T-helper 17 cell (primary cell): ENCODE measurements around the gene MTHFSD. TPM values are rescaled to one million over a fixed set of nuclear protein-coding genes. Genes with fewer than 3 reads are reported as not detected.
"Not testable (repeated sequence)": the region's sequence is repeated elsewhere in the genome, so short reads cannot be mapped to it uniquely, and the experiment has no call there.

Experiments
- ATAC-seq: fragments of 150-1000 bp; cut with Tn5 transposase; 2 replicates; pipeline ENCODE4 v1.10.0; 2021; ENCODE audit warnings: mild to moderate bottlenecking, moderate library complexity
- DNase-seq, 3 donors: peaks; one replicate each; pipeline versions ENCODE4 v3.0.0 to v3.0.0-alpha.2; 2020 to 2021
- H3K9me3 ChIP-seq: one replicate; pipeline ENCODE4 v1.7.0; 2013; ENCODE audit warnings: low read length, mild to moderate bottlenecking; ENCODE audit not compliant: control insufficient read depth, poor library complexity, severe bottlenecking
- H3K27ac Mint-ChIP-seq: one replicate; pipeline ENCODE4 v1.8.0; 2022; ENCODE audit warnings: mild to moderate bottlenecking, moderate library complexity, mixed read lengths
- H3K27me3 Mint-ChIP-seq: one replicate; pipeline ENCODE4 v1.8.0; 2022; ENCODE audit warnings: mixed read lengths
- H3K36me3 Mint-ChIP-seq: one replicate; pipeline ENCODE4 v1.8.0; 2022; ENCODE audit warnings: low read depth, mixed read lengths
- H3K4me1 Mint-ChIP-seq: one replicate; pipeline ENCODE4 v1.8.0; 2022; ENCODE audit warnings: mild to moderate bottlenecking, mixed read lengths
- H3K4me3 Mint-ChIP-seq: one replicate; pipeline ENCODE4 v1.8.0; 2022; ENCODE audit warnings: mild to moderate bottlenecking, moderate library complexity, mixed read lengths
- total RNA-seq, 4 donors: library from RNA in 2 of 4; stranded (reverse) in 2 of 4; gene quantifications; one replicate each; pipeline ENCODE4 v1.2.3 and lab custom pipeline; 2022 to 2026

MTHFSD gene
- total RNA-seq, 2 donors from 2014 or later = 10.8 to 13.1 TPM

- no peaks in the 10 kb centered on the region for H3K4me1 Mint-ChIP-seq
- H3K27ac Mint-ChIP-seq = no peak overlapping the region
- DNase-seq (no peak), ATAC-seq (no peak)
- peaks cover 21% of the 10 kb centered on the region for H3K27me3 Mint-ChIP-seq
- H3K4me3 Mint-ChIP-seq = no peak overlapping the region
- H3K36me3 Mint-ChIP-seq = peaks cover 4% of the 10 kb centered on the region
- no peaks in the 10 kb centered on the region for H3K9me3 ChIP-seq
Observed at GRCh38 chr16:86590501-86591144, 35.6 kb upstream of the MTHFSD start.

- not testable (repeated sequence) for DNase-seq, H3K27ac Mint-ChIP-seq, H3K36me3 Mint-ChIP-seq, H3K4me3 Mint-ChIP-seq, H3K9me3 ChIP-seq, H3K4me1 Mint-ChIP-seq, ATAC-seq
- peaks cover 17% of the 10 kb centered on the region for H3K27me3 Mint-ChIP-seq
Observed at GRCh38 chr16:86587955-86588354, 32.9 kb upstream of the MTHFSD start.

GRCh38 chr16:86587487-86587886, 32.5 kb upstream of the MTHFSD start:
- H3K36me3 Mint-ChIP-seq = peaks cover 4% of the 10 kb centered on the region
- peaks cover 19% of the 10 kb centered on the region for H3K27me3 Mint-ChIP-seq
- no peaks in the 10 kb centered on the region for H3K9me3 ChIP-seq
- H3K27ac Mint-ChIP-seq = no peak overlapping the region
- no peak for ATAC-seq
- no peaks in the 10 kb centered on the region for H3K4me1 Mint-ChIP-seq
- no peak overlapping the region for H3K4me3 Mint-ChIP-seq
- DNase-seq = no peak

- Mint-ChIP-seq H3K27me3 (peaks cover 31% of the 10 kb centered on the region), H3K4me3 (no peak overlapping the region), H3K36me3 (no peaks in the 10 kb centered on the region), H3K27ac (no peak overlapping the region), H3K4me1 (no peaks in the 10 kb centered on the region)
- ATAC-seq = no peak
- DNase-seq = no peak
- H3K9me3 ChIP-seq = no peaks in the 10 kb centered on the region
Observed at GRCh38 chr16:86585821-86586611, 31.0 kb upstream of the MTHFSD start.

- no peak overlapping the region for H3K4me3 Mint-ChIP-seq
- DNase-seq (no peak), ATAC-seq (no peak)
- H3K27me3 Mint-ChIP-seq = peaks cover 41% of the 10 kb centered on the region
- H3K27ac Mint-ChIP-seq = no peak overlapping the region
- H3K9me3 ChIP-seq = no peaks in the 10 kb centered on the region
- H3K4me1 Mint-ChIP-seq = no peaks in the 10 kb centered on the region
- H3K36me3 Mint-ChIP-seq = no peaks in the 10 kb centered on the region
Observed at GRCh38 chr16:86584726-86585721, 30.0 kb upstream of the MTHFSD start.

- H3K27ac Mint-ChIP-seq = no peak overlapping the region
- H3K27me3 Mint-ChIP-seq = peaks cover 47% of the 10 kb centered on the region
- no peaks in the 10 kb centered on the region for H3K36me3 Mint-ChIP-seq
- H3K4me1 Mint-ChIP-seq = no peaks in the 10 kb centered on the region
- DNase-seq = no peak
- no peaks in the 10 kb centered on the region for H3K9me3 ChIP-seq
- ATAC-seq = no peak
- no peak overlapping the region for H3K4me3 Mint-ChIP-seq
Observed at GRCh38 chr16:86584071-86584685, 29.1 kb upstream of the MTHFSD start.

GRCh38 chr16:86581458-86581857, 26.4 kb upstream of the MTHFSD start:
- no peaks in the 10 kb centered on the region for H3K9me3 ChIP-seq
- peaks cover 4% of the 10 kb centered on the region for H3K36me3 Mint-ChIP-seq
- DNase-seq (no peak), ATAC-seq (no peak)
- H3K27me3 Mint-ChIP-seq = peaks cover 72% of the 10 kb centered on the region
- no peak overlapping the region for H3K4me3 Mint-ChIP-seq
- no peak overlapping the region for H3K27ac Mint-ChIP-seq
- H3K4me1 Mint-ChIP-seq = peaks cover 4% of the 10 kb centered on the region

- H3K4me1 Mint-ChIP-seq = peaks cover 7% of the 10 kb centered on the region
- ATAC-seq (no peak), DNase-seq (no peak)
- no peaks in the 10 kb centered on the region for H3K9me3 ChIP-seq
- peaks cover 4% of the 10 kb centered on the region for H3K36me3 Mint-ChIP-seq
- H3K27ac Mint-ChIP-seq = no peak overlapping the region
- H3K4me3 Mint-ChIP-seq = no peak overlapping the region
- peaks cover 78% of the 10 kb centered on the region for H3K27me3 Mint-ChIP-seq
Observed at GRCh38 chr16:86580791-86581170, 25.7 kb upstream of the MTHFSD start.

GRCh38 chr16:86580063-86580790, 25.2 kb upstream of the MTHFSD start:
- Mint-ChIP-seq H3K4me3 (peak overlapping the region; percentile 36), H3K4me1 (peaks cover 7% of the 10 kb centered on the region), H3K27me3 (peaks cover 78% of the 10 kb centered on the region), H3K36me3 (peaks cover 4% of the 10 kb centered on the region), H3K27ac (no peak overlapping the region)
- DNase-seq (no peak), ATAC-seq (no peak)
- H3K9me3 ChIP-seq = no peaks in the 10 kb centered on the region

- DNase-seq (no peak), ATAC-seq (no peak)
- H3K4me3 Mint-ChIP-seq = peak overlapping the region; percentile 36
- H3K4me1 Mint-ChIP-seq = peaks cover 7% of the 10 kb centered on the region
- H3K9me3 ChIP-seq = no peaks in the 10 kb centered on the region
- H3K36me3 Mint-ChIP-seq = peaks cover 4% of the 10 kb centered on the region
- no peak overlapping the region for H3K27ac Mint-ChIP-seq
- peaks cover 84% of the 10 kb centered on the region for H3K27me3 Mint-ChIP-seq
Observed at GRCh38 chr16:86579268-86580062, 24.4 kb upstream of the MTHFSD start.

- H3K4me3 Mint-ChIP-seq = peak overlapping the region; percentile 31
- no peak overlapping the region for H3K27ac Mint-ChIP-seq
- ATAC-seq = no peak
- DNase-seq = no peak
- H3K27me3 Mint-ChIP-seq = peaks cover 90% of the 10 kb centered on the region
- peaks cover 7% of the 10 kb centered on the region for H3K4me1 Mint-ChIP-seq
- H3K36me3 Mint-ChIP-seq = peaks cover 4% of the 10 kb centered on the region
- no peaks in the 10 kb centered on the region for H3K9me3 ChIP-seq
Observed at GRCh38 chr16:86578611-86579267, 23.7 kb upstream of the MTHFSD start.
